ENCODE results near the gene GRHL1.

The GRHL1 gene

DNA sequence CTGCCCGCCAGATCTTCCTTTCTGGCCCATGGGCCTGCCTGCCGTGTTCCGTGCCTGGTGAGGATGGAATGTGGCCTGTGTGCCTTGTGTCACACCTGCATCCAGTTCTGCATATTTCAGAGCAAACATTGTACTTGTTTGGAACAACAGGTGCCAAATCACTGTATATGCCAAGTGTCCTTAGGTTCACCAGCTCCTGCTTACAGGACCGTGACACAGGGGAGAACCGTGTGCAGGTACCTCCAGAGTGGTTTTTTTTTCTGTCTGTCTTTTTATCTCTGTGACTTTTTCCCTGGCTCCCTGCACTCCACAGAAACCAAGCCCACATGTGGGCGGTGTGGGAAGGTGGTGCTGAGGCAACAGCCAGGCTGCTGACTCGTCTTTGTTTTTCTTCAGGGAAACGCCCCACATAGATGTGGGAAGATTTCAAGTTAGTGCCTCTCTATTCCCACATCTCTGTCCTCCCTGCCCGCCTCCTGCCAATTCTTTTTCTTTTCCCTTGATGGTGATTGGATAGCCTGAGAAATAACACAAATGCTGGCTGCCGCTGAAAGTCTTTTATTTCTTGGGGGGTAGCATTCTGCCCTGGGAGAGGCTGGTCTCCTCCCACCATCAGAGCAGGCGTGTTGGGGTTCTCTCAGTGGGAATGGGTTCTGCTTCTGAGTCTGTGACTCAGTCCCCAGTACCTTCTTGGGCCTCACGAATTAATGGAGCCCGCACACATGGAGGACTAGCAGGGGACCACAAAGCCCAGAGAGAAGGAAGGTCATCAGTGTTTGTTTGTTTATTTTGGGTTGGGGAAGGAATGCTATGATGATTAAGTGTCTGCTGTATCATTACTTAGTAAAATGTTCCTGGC is 21.4 kb downstream of the GRHL1 start:
- DNase-seq (ENCODE audit: low read depth) = no peak

DNA sequence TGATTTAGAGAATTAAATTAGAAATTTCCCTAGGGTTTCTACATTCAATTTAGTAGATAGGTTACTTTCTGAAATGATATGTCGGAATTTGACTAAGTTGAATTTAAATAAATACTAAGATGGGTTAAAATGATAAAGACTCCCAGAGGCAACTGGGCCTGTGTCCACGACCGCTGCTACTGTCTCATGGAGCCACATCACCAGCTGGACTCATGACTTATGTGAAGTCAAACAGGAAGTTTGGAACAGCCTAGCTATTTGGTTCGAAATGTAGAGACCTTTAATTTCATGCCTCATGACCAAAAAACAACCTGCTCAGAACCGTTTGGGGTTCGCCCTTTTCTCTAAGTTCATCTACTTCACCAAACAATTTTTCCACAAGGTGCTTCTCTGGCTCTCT is 22.2 kb downstream of the GRHL1 start:
- no peak for DNase-seq (ENCODE audit: low read depth)

DNA sequence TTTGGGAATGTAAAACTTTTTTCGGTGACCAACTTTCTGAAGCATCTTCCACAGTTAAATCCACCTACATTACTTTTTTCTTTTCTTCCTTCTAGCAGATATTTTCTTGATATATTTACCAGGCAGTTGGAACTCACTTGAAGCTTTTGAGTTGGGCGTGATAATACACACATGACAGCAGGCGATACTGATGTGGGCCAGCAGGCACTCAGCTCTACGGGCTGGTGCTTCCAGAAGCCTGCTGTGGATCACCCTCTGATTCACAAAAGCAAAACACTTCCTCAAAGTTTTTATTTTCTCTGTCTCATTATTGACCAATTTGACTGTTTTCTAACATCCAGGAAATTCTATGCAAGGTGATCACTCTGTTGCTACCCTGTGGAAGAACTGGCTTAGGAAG is 22.9 kb downstream of the GRHL1 start:
- DNase-seq (ENCODE audit: low read depth) = no peak

DNA sequence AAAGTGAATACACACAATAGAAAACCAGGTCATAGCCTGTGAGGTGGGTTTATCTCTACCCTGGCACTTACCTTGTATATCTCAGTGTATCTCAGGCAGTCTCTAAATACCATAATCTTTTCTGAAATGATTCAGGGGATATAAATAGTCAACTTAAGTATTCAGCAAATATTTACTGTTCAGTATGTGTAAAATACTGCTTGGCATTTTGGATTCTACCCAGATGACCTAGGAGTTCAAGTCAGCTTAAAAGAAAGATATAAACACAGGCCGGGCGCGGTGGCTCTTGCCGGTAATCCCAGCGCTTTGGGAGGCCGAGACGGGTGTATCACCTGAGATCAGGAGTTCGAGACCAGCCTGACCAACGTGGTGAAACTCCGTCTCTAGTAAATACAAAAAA is 23.8 kb downstream of the GRHL1 start:
- DNase-seq (ENCODE audit: low read depth) = no peak

DNA sequence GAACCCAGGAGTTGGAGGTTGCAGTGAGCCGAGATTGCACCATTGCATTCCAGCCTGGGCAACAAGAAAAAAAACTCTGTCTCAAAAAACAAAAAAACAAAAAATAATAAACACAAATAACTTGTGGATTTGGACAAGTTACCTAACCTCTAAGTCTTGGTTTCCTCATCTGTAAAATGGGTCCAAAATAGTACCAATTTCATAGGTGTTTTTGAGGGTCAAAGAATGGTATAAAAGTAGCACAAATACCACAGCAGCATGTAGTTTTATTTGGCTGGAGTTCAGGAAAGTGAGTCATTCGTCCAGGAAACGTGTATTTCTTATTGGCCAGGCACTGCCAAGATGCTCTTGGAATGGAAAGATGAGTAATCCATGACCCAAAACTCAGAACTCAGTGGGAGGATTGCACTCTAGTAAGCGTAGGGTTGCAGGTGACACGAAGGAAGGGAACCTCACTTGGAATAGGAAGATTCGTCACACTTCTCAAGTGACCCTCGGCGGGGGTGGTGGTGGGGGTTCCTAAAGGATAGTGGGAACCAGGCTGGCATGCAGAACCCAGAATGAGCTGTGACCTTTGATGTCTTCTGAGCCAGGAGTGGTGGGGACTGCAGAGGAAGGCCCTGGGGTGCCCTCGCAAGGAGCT is 24.4 kb downstream of the GRHL1 start:
- DNase-seq (ENCODE audit: low read depth) = peak; percentile 93

DNA sequence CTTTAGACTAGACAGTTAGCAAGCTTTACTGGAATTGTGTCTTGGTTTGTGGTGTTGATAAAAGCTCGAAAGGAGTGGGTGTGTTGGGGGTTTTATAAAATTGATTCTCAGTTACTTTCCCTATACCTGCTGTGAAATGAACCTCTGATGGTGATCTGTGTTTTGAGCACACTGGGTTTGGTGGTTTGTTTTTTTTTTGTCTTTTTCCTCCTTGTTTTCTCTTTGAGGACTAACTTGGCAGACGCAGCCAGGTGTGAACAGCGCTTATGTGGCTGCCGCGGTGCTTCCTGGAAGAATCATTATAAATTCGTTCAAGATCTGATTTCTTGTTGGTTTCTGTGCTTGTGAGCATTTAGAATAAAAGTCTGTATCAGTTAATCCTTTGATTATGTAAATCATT is 28.5 kb downstream of the GRHL1 start:
- DNase-seq (ENCODE audit: low read depth) = no peak

DNA sequence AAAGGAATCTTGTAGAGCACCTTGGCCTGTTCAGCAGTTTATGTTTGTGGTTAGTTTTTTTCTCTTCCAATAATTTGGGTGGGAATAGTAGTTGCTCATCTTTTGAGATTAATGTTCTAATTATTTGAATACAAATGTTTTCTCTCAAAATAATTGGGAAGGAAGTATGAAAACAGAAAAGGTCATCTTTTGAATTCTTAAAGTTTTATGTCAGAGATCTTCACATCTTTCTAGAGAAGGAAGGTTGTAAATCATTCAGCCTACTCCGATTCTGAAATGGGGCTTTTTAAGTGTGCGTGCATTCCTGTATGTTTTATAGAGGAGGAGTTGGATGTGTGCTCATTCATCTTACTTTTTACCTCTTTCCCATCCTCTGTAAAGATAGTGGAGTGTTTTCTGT is 29.0 kb downstream of the GRHL1 start:
- DNase-seq (ENCODE audit: low read depth) = no peak

DNA sequence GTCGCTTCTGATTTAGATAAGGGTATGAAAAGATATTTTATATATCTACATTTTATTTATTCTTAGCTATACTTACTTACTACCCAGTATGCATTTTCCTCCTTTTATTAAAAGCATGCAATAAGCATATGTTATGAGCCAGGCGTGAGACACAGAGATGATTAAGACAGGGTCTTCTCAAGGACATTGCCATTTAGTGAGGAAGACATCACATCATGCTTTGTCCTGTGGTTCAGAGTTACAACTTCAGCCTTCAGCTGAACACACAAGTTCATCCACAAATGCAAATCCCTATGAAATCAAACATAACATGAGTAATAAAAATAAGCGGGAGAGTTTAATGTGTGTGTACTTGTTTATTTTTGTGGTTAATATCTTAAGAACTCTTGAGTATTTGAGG is 30.2 kb downstream of the GRHL1 start:
- DNase-seq (ENCODE audit: low read depth) = no peak

DNA sequence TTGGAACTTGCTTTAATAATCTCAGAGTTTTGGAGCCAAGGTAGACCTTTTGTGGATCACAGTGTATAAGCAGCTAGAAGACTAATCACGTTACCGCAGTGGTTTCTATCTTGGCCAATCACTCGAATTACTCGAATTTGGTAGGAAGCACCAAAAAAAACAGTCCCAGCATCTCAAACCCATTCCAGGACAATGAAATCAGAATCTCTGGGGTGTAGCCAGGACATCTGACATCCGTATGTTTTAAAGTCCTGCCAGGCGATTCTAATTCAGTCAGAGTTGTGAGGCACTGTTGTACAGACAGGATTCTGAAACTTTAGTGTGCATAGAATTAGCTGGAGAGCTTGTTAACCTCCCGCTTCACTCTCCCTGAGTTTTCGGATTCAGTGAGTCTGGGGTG is 30.8 kb downstream of the GRHL1 start:
- DNase-seq (ENCODE audit: low read depth) = no peak

DNA sequence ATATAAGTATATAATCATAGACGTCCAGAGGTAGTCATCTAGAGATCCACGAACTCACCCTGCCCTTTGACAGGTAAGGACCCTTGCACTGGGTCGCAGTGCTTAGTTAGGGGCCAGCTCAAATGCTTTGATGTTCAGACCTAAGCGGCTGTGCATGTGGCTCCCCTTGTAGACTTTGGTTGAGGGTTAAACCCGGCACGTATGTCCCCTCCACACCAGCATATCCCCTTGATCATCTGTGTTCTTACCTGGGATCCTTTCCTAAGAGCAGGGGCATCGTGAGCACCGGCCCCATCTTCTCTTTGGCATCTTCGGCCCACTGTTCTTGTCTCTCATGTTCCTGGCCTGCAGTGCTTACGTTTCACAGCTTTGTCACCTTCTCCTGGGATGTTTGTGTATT is 31.4 kb downstream of the GRHL1 start:
- DNase-seq (ENCODE audit: low read depth) = no peak

DNA sequence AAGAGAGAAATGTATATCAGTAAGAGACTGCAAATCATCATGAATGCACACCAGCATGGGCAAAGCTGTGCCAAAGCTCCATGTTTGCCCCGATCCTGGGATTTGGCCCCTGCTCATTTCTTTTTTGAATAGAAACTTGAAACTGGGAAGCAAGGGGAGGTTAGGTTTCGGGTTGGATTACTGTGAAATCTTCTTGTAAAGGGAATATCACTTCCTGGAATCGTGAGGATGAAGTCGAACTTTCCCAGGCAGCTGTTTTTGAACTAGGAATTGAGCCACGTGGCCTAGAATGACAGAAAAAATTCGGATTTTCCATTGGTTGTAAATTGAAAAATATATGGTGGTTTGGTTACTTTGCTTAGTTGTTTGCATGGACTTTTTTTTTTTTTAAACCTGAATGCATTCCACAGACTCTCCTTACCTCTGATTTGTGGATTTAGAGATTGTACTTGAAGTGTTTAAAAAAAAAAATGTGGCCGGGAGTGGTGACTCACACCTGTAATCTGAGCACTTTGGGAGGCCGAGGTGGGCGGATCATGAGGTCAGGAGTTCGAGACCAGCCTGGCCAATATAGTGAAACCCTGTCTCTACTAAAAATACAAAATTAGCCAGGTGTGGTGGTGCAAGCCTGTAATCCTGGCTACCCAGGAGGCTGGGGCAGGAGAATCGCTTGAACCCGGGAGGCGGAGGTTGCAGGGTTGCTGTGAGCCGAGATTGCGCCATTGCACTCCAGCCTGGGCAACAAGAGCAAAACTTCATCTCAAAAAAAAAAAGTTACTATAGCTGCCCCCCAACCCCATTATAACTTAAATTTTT is 32.1 kb downstream of the GRHL1 start:
- no peak for DNase-seq (ENCODE audit: low read depth)

DNA sequence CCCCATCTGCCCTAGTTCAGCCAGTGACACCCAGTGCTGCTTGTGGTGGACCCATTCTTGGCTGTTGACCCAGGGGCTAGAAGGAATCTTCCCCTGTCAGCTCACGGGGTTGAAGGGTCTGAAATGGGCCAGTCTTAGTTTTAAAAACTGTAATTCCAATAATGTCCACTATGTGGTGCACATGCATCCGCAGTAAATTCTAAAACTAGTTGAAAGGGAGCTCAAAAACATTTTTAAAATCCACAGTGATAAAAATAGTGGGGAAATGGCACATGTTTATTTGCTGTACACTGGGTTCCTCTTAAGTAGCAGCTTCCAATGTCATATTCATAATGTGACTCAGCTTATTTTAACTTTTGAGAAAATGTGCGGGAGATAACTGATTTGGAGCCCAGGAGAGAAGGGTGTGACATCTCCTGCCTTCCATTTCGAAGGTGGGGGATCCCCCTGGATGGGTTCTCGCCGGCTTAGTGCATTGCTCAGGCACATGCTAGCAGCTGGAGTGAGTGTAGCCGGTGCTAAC is 32.8 kb downstream of the GRHL1 start:
- no peak for DNase-seq (ENCODE audit: low read depth)

DNA sequence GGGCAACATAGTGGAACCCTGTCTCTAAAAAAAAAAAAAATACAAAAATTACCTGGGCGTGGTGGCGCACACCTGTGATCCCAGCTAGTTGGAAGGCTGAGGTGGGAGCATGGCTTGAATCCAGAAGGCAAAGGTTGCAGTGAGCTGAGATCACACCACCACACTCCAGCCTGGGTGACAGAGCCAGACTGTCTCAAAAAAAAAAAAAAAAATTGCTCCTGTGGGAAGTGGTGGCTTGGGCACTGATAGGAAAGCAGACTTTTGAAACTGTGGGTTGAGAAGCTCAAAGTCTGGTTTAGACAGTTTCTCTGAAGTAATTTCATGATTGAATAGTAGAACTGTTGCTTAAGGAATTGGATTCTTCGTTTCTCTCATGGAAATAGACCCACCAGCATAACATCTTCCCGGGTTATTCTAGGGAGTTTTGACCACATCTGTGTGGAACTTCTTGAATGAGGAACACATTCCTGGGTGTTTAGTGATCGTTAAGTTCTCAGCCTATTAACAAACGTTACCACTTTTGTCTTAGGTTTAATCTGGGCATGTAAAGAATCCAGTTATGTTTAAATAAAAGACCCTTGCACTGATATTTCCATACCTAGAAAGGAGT is 33.5 kb downstream of the GRHL1 start:
- DNase-seq (ENCODE audit: low read depth) = no peak

DNA sequence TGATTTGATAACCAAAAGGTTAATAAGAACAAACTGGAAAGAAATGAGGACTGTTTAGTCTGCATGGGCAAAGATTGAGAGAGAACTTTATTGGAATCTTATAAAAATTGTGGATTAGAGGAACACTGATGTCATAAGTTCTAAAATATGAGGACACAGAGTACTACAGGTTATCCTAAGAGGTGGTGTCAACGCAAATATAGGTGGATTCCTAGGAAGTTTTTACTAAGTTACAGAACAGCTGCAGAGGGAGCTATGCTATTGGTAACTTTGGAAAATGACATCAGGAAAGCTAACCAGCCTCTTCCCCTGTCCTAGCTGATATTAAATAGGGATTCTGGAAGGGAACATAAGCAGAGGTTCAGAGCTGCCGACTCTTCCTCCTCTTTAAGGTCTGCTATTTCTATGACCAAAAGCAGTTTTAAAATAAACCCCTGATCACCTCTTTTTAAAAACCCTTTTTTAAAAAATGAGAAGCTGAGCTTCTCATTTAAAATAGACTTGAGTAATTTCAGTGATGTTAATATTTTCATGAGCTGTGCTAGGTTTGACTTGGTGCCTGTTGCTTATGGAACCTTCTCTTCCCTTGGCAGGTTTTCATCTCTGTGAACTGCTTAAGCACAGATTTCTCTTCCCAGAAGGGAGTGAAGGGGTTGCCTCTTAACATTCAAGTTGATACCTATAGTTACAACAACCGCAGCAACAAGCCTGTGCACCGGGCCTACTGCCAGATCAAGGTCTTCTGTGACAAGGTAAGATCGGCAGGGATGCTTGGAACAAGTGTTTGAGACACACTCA is 34.2 kb downstream of the GRHL1 start:
- DNase-seq (ENCODE audit: low read depth) = no peak

DNA sequence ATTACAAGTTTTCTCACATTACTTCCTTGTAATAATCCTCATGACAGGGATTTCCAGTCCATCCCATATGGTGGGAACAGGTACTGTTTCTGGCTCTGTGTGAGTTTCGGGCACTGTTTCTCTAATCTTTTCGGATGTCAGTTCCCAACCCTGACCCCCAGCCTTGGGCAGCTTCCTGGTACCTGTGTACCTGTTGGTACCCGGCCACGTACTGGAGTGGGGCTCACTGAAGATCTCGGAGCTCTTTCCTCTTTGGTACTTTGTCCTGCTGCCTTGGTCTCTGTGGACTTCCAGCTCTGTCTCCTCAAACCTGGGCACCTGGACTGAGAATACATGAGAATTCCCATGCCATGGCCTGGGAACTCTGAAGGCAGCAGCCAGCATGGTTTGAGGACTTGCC is 36.8 kb downstream of the GRHL1 start:
- DNase-seq (ENCODE audit: low read depth) = no peak

DNA sequence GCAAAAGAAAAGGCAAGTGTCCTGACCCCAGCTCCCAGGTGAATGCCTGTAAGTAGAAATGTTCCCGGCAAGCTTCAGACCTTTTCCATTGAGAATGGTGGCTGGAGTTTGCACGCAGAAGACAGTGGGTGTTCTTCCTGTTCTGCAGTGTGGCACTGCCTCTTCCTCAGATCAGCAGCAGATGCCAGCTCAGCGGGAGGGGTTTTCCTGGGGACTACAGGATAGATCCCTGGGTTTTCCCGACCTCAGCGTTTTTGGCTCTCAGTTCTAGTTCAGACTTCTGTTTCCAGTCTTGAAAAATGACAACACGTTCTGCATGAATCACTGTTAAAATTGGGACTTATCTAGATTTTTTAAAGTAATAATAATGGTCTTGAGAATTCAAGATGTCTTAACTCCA is 39.2 kb downstream of the GRHL1 start:
- DNase-seq (ENCODE audit: low read depth) = no peak

DNA sequence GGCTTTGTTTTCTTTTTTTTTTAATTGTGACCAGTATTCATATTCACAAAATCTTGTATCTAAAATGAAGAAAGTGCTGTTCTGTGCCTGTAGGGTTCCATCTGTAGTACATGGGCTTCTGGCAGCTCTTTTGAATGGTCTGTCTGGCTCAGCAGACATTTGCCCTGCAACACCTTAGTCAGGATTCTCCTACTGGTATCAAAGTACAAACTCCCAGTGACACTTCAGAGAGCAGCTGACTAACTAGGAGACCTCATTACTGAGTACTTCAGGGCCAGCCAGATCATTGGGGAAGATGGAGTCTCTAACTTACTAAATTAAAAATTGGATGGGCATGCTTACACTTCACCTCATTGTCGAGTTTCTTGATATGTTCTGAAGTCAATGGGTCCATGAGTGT is 39.7 kb downstream of the GRHL1 start:
- DNase-seq (ENCODE audit: low read depth) = no peak

DNA sequence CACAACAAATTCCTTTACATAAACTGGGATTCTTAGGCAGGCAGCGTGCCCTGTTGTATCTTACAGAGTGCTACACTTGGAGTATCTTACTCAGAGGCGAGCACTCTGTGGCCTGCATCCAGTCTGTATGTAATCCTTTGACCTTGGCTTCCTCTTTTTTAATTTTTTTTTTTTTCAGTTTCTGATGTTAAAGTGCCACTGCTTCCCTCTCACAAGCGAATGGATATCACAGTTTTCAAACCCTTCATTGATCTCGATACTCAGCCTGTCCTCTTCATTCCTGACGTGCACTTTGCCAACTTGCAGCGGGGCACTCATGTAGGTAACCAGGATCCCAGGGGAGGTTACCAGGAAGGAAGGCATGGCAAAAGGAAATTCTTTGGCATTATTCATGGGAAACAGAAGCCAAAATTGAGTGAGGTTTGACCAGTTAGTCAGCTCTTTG is 40.4 kb downstream of the GRHL1 start:
- no peak for DNase-seq (ENCODE audit: low read depth)

DNA sequence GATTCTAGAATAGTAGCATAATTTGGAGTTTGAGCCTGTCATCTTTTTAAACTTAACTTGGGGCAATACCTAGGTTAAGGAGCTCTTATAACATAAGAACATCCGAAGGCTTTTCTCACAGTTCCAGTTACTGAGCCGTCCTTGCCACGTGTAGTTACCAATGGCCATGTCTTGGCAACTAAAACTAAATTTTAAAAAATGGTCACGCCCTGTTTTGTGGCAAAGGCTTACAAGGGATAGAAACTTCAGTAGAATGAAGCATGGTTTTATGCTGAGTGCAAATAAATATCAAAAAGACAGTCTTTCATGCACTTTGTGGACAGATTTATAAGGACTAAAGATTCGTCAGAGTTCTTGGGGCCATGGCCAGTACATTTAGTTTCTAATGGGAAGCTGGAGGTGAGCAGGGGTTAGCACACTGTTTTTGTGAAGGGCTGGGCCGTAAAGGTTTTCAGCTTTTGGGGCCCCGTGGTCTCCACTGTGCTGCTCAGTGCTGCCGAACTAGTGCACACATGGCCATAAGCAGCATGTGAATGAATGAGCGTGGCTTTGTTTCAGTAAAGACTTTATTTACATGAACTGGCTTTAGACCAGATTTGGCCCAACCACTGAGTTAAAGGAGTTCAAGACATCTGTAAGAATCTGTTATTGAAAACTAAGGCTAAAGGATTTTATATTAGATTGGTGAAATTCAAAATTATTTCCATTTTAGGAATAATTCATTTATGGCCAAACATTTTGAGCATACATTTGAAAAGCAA is 41.1 kb downstream of the GRHL1 start:
- DNase-seq (ENCODE audit: low read depth) = no peak

DNA sequence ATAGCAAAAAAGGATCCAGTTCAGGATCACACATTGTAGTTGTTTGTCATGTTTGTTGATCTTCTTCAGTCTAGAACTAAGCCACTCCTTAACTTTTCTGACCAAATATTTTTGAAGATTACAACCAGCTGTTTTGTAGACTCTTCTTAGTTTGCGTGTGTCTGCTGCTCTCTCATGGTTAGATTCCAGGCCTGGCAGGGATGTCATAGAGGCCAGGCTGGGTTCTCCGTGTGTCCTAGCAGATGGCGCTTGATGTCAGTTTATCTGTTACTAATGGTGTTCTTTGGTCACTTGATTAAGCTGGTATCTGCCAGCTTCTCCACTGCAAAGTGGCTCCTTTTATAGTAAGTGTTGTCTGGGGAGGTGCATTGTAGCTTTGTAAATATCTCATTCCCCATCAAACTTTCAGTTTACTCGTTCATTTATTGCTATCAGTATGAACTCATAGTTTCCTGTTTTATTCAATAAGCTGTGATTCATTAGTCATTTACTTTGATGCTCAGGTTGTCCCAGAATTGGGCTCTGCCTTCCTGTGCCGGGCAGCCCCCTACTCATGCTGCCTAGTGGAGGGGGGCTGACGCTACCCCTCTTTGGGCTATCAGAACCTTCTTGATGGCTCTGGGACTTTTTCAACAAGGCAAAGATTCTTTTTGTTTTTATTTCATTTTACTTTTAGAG is 42.1 kb downstream of the GRHL1 start:
- DNase-seq (ENCODE audit: low read depth) = no peak
